ENCODE measurements around the gene SPECC1.

- TF ChIP-seq EZH2 (IDR thresholded peaks at IDR 0.05; ENCODE audit: insufficient read depth, low read length) (no peak), CTCF (IDR thresholded peaks at IDR 0.05; ENCODE audit: insufficient read depth, low read depth, low read length) (no peak)
Measured at GRCh38 chr17:20084621-20085282, 75.6 kb downstream of the SPECC1 start.

Measured in astrocyte (in vitro differentiated cells and primary cell).